Tibial nerve (tissue), 3 donors: Measurements from ENCODE around the gene OR52A1.

ENCODE experiments used
- CTCF ChIP-seq, 5 experiments: fragments of 200-600 bp in 3 of 5; fragments of 450-650 bp in 2 of 5; sonication (generic) in 3 of 5; IDR thresholded peaks; one replicate each; pipeline ENCODE4 v1.5.1; 2016 to 2019; ENCODE audit warnings: antibody characterized with exemption in 5 of 5, mild to moderate bottlenecking in 3 of 5, moderate library complexity in 2 of 5
- POLR2A ChIP-seq, 2 donors: fragments of 450-650 bp; IDR thresholded peaks; one replicate each; pipeline ENCODE4 v1.6.1; 2017; ENCODE audit warnings: antibody characterized with exemption in 2 of 2, mild to moderate bottlenecking in 2 of 2, moderate library complexity in 2 of 2

GRCh38 chr11:5197536-5197935 is 43.0 kb upstream of the OR52A1 start:
- TF ChIP-seq CTCF (IDR thresholded peaks at IDR 0.05) (no peak), POLR2A (IDR thresholded peaks at IDR 0.05) (no peak)
